HG03060 (cell line): ENCODE results near the gene RRP15.

Experiments used
- ATAC-seq: cut with Tn5 transposase; IDR thresholded peaks from one replicate; pipeline ENCODE4 v1.9.1; 2021; ENCODE audit warnings: low read depth, moderate number of reproducible peaks; ENCODE audit not compliant: unreplicated experiment

Gene RRP15

DNA sequence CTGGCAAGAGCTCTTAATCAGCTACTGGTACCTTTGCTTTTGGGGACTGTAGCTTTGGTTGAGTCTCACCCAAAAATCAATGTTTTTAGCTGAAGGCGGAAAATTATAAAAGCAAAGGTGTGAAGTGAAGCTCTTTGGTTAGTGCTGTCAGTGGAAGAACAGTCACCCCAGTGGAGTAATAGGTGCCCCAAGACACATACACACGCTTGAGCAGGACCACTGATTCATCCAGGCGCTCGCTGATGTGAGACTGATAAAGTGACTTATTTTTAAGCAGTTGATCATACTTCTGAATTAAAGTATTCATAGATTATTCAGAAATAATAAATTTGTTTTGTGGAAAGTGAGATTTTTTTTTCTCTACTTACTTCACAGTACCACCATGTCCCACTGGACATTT lies 97.2 kb downstream of the RRP15 start:
- ATAC-seq, result no peak

DNA sequence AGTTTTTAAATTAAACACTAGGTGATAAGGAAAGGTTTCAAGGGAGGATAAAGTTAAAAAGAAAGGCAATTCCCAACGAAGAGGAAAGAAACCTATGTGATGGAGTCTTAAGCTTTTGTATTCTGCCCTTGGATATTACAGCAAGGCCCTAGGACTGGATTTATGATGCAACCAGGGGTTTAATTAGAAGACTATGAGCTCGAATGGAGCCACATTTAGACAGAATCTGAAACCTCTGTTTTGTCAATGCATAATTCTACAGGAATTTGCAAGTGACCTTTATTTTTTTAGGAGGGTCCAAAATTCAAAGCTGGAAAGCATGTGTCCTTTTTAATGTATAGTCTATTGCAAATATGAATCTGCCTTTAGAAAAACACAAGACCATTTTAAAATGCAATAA lies 98.0 kb downstream of the RRP15 start:
- no peak for ATAC-seq

DNA sequence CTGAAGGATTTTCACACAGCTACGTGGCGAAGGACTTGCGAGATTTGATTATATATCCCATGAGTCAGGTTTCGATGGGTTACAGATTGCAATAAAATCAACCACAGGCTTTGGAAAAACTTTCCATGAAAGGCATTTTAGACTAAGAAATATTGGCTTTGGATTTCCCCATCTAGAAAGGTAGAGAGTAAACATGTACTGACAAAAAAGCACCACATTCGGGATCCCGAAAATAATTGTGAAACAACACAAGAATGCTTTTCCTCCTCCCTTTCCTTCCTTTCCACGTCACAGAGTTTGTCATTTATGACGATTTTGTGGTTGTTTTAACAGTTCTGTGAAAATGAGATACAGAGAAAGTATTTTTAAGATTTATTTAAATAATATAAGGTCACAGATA lies 98.6 kb downstream of the RRP15 start:
- ATAC-seq, result no peak

DNA sequence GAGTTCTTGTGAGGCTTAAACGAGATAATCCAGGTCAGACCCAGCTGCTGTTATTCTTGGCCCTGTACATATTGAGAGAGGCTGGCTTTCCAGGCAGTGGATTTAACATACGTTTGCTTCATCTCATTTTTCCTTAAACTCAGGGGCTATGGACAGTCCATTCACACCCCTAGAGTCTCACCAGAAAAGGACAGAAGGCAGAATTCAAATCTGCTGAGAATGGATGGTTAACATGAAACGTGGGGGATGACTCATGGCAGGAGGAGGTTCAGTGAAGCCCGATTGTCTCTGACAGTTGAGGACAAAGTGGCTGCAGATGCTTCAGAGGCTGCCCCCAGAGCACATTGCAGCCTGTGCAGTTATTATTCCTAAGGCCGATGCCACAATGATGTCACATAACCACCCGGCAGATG lies 99.5 kb downstream of the RRP15 start:
- ATAC-seq, result no peak
